Amniotic stem cell (primary cell): ENCODE measurements around the gene LRMDA.
"Not testable (repeated sequence)": the region's sequence is repeated elsewhere in the genome, so short reads cannot be mapped to it uniquely, and the experiment has no call there.

Source experiments
- DNase-seq: peaks from one replicate; lab custom pipeline; 2025; lab: John Stamatoyannopoulos, UW

Gene LRMDA

DNA sequence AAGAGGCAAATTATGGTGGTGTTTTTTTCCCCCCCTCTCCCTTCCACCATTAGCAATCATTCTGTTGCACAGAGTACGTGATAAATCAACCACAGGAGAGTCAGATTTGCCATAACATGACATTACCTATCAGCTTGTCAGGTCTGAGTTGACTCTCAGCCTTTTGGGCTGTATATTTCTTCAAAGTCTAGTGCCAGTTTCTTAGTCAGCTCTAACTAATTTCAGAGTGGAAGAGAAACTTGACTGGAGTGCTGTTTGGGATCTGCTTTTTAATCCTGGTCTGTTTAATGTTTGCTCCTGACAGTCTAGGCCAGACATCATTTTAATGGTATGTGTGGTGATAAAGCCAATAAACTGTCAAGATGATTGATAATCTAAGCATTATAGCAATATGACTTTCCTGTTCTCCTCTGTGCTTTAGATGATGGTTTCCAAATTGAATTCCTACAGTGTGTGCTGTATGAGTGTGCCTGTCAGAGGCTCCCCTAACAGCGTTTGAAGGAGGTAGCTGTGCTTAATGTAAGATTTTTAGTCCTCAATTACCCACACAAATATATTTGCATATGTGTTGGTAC lies 76.9 kb downstream of the LRMDA start:
- no peak for DNase-seq

- no peak for DNase-seq
Observed at GRCh38 chr10:75508814-75509306, 77.4 kb downstream of the LRMDA start.

GRCh38 chr10:75509706-75510105 lies 78.3 kb downstream of the LRMDA start:
- DNase-seq: no peak

DNA sequence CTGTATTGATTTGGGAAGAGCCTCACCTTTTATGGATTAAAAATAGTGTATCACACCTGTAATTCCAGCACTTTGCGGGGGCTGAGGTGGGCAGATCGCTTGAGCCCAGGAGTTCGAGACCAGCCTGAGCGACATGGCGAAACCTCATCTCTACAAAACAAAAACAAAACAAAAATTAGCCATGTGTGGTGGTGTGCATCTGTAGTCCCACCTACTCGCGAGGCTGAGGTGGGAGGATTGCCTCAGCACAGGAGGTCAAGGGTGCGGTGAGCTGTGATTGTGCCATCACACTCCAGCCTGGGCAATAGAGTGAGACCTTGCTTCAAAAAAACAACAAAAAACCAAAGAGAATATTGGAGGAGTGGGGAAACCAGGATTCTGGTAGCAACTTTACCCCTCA lies 79.6 kb downstream of the LRMDA start:
- DNase-seq: no peak

GRCh38 chr10:75512203-75512933 lies 80.9 kb downstream of the LRMDA start:
- no peak for DNase-seq

GRCh38 chr10:75513292-75513885 lies 82.0 kb downstream of the LRMDA start:
- no peak for DNase-seq

DNA sequence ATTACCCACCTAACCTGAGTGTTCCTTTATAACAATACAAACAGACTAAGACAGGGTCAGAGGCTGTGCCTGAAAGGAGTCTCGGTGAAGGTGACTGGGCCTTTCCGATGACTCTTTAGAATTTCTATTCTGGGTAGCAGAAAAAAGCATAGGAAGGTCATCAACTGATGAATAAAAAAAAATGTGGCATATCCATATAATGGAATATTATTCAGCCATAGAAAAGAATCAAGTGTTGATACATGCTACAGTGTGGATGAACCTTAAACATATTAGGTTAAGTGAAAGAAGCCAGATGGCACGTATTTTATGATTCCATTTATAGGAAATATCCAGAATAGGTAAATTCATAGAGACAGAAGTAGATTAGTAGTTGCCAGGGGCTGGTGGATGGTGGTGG lies 83.4 kb downstream of the LRMDA start:
- DNase-seq: no peak

DNA sequence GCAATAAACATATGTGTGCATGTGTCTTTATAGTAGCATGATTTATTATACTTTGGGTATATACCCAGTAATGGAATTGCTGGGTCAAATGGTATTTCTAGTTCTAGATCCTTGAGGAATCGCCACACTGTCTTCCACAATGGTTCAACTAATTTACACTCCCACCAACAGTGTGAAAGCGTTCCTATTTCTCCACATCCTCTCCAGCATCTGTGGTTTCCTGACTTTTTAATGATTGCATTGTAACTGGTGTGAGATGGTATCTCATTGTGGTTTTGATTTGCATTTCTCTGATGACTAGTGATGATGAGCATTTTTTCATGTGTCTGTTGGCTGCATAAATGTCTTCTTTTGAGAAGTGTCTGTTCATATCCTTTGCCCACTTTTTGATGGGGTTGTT lies 84.7 kb downstream of the LRMDA start:
- DNase-seq: not testable (repeated sequence)

DNA sequence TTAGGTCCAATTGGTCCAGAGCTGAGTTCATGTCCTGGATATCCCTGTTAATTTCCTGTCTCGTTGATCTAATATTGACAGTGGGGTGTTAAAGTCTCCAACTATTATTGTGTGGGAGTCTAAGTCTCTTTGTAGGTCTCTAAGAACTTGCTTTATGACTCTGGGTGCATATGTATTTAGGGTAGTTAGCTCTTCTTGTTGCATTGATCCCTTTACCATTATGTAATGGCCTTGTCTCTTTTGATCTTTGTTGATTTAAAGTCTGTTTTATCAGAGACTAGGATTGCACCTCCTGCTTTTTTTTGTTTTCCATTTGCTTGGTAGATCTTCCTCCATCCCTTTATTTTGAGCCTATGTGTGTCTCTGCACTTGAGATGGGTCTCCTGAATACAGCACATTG lies 87.8 kb downstream of the LRMDA start:
- DNase-seq: not testable (repeated sequence)

DNA sequence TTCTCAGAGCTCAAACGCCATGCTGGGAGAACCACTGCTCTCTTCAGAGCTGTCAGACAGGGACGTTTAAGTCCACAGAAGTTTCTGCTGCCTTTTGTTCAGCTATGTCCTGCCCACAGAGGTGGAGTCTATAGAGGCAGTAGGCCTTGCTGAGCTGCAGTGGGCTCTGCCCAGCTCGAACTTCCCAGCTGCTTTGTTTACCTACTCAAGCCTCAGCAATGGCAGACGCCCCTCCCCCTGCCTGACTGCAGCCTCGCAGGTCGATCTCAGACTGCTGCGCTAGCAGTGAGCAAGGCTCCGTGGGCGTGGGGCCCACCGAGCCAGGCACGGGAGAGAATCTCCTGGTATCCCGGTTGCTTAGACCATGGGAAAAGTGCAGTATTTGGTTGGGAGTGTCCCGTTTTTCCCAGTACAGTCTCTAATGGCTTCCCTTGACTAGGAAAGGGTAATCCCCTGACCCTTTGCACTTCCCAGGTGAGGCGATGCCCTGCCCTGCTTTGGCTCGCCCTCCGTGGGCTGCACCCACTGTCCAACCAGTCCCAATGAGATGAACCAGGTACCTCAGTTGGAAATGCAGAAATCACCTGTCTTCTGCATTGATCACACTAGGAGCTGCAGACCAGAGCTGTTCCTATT lies 89.9 kb downstream of the LRMDA start:
- not testable (repeated sequence) for DNase-seq

- no peak for DNase-seq
Observed at GRCh38 chr10:75525067-75525466, 93.6 kb downstream of the LRMDA start.

GRCh38 chr10:75525646-75526045 lies 94.2 kb downstream of the LRMDA start:
- no peak for DNase-seq

DNA sequence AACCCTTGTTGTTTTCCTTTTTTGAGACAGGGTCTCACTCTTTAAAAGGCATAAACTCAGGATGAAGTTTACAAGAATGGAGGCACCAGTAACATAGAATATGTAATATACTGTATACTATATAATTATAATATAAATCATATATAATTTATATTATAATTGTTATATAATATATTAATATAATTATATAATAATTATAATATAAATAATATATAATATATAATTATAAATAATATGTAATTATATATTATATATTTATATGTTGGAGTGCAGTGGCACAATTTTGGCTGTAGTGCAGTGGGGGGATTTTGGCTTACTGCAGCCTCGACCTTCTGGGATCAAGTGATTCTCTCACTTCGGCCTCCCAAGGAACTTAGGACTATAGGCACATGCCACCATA lies 96.1 kb downstream of the LRMDA start:
- DNase-seq: no peak

- DNase-seq: no peak
Observed at GRCh38 chr10:75528392-75528791, 97.0 kb downstream of the LRMDA start.

GRCh38 chr10:75530299-75530698 lies 98.9 kb downstream of the LRMDA start:
- DNase-seq: no peak

- no peak for DNase-seq
Observed at GRCh38 chr10:75531571-75532031, 100.2 kb downstream of the LRMDA start.

DNA sequence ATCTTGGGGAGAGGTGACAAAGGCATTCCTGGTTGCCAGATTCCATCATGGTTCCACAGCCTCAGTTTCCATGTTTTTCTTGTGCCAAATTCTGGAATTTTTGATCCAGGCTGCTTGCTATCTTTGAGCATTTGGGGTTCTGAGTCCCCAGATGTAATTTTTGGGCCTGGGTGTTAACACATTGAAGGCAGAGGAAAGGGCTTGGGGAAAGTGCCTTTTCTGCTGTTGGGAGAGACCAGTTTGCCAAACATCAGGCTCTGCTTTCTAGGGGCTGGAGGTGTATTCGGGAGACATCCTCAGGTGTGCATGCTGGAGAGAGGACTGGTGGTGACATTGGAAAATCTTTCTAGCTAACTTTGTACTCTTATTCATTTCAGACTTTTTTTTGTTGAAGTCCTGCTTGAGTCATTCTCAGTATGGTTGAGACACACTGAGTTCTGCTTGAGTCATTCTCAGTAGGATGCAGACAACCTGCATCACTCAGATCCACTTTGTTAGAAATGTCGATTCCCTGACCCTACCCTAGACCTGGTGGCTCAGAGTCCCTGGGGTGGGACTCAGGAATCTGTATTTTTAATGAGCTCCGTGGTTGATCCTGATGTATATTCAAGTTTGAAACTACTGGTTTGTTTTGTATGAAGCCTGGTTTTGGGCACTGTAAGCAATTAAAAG lies 101.0 kb downstream of the LRMDA start:
- DNase-seq: no peak

DNA sequence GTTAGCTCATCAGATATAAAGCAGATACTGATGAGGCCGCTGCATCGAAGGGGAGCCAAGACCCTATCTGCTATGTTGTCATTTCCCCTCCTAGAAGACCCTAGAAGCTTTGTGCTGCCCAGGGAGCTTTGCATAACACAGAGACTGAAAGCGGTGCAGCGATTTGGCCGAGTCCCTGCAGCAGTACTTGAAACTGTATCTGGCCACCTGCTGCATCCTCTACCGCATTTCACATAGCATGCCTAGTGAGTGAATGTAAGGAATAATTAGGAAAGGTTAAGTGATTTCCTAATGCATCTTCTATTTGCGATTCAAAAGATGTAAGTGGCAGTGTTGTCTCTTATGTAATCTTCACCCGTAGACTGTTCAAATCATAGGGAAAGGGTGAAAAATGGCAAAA lies 106.7 kb downstream of the LRMDA start:
- DNase-seq: no peak

DNA sequence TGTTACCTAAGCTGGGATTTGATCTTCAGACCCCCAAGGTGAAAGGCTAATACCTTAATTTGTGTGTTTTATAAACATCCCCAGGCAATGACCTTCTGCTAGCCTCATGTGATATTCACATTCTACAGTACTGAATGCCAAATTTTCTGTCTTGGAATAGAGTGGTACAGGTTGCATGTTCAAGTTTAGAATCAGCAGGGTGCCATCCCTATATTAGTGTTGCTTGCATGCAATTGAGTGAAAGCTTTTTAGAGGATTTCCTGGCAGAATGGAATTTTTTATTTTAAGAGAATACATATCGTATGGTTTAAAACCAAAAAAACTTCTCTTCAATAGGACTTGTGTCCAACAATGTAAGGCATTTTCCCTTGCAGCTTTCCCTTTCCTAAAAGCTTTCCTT lies 107.3 kb downstream of the LRMDA start:
- no peak for DNase-seq

DNA sequence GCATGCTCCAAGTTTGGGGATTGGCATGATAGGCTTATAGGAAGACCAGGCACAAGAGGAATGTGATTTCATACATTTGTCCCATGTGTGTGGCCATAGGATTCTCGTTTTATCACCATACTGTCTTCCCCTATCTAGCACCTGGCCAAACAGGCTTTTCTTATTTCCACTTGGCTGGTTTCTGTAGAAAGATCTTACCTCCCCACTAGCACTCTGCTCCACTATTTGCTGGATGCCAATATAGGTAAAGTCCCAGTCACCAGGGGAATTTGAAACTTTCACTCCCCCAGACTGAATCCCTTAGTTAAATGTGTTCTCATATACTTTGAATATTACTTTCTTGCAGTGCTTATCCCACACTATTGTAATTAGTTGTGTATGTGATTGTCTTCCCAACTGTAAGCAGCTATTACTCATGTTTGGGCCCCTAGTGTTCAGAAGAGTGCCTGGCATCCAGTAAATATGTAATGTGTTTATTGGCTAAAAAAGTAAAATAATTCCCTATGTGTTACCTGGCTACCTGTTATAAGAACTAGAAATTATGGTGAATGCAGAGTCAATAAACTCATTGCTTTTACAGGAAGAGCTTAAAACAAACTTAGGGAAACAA lies 109.0 kb downstream of the LRMDA start:
- DNase-seq: no peak

DNA sequence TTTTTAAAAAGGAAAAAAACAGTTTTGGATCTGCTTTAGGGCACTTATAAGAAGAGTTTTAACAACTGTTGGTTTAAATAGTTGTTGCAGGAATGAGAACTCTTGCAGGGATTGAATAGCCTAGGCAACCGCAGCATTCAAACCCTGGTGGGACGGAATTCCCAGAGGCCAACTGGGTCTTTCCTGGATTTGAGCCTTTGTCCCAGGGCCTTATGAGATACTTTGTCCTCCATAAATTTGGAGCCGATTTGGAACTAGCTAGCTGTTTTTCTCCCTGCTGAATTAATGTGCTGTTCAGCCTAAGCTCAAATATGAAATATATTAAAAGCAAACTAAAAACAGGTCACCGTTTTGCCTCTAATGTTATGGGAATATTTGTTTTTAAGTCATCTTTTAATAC lies 109.6 kb downstream of the LRMDA start:
- DNase-seq: no peak

- DNase-seq: no peak
Observed at GRCh38 chr10:75541411-75541810, 110.0 kb downstream of the LRMDA start.
